AG09309 (cell line): ENCODE data around the gene NEXN.

ENCODE experiments used
- DNase-seq: peaks from one replicate; pipeline ENCODE4 v3.0.0-alpha.2; 2010; ENCODE audit warnings: low read depth
- H3K4me3 ChIP-seq: 2 replicates; pipeline ENCODE4 v1.5.1; 2011; ENCODE audit warnings: mild to moderate bottlenecking, low read depth, low read length, moderate library complexity; ENCODE audit not compliant: control insufficient read depth
- CTCF ChIP-seq: IDR thresholded peaks from 2 replicates; pipeline ENCODE4 v1.5.1; 2011; ENCODE audit warnings: mild to moderate bottlenecking, low read depth, low read length, inconsistent platforms; ENCODE audit not compliant: insufficient read depth, control insufficient read depth; ENCODE audit errors: missing control alignments

NEXN gene

GRCh38 chr1:77987919-77988318 is 99.5 kb downstream of the NEXN start:
- no peak for TF ChIP-seq CTCF
- no peak for DNase-seq

GRCh38 chr1:77989744-77990143 is 101.3 kb downstream of the NEXN start:
- DNase-seq: no peak
- no peak for TF ChIP-seq CTCF
- H3K4me3 ChIP-seq: no peak overlapping the region

More at GRCh38 chr1:77987919-77988318, 99.5 kb downstream of the NEXN start:
- no peak overlapping the region for H3K4me3 ChIP-seq

- DNase-seq: no peak
- TF ChIP-seq CTCF: no peak
- no peak overlapping the region for H3K4me3 ChIP-seq
Measured at GRCh38 chr1:77990629-77991204, 102.3 kb downstream of the NEXN start.

DNA sequence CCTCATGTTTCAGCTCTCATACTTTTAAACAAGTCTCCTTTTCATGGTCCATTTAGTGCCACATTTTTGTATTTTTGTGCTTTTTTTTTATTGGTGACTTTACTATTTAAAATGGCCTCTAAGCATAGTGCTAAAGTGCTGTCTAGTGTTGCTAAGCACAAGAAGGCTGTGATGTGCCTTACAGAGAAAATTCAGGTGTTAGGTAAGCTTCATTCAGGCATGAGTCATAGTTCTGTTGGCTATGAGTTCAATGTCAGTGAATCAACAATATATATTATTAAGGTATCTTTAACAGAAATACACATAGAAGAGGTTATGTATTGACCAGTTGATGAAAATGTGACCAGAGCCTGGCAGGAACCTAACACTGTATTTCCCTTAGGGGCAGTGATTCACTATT is 103.2 kb downstream of the NEXN start:
- no peak overlapping the region for H3K4me3 ChIP-seq
- TF ChIP-seq CTCF: no peak
- DNase-seq: no peak
